HepG2 (cell line): ENCODE measurements around the gene FRMD4B. TPM values are rescaled to one million over a fixed set of nuclear protein-coding genes. Genes with fewer than 3 reads are reported as not detected.

ENCODE experiments used
- CAMTA2 ChIP-seq: sonication (generic); formaldehyde crosslinking; IDR thresholded peaks from 2 replicates; pipeline ENCODE4 v1.4.0; 2020; ENCODE audit warnings: mild to moderate bottlenecking, missing genetic modification reagents, borderline replicate concordance
- GLI4 ChIP-seq: sonication (generic); formaldehyde crosslinking; IDR thresholded peaks from 2 replicates; pipeline ENCODE4 v1.5.1; 2020; ENCODE audit warnings: missing genetic modification reagents, mild to moderate bottlenecking, moderate library complexity, borderline replicate concordance
- HNF4A ChIP-seq: sonication (generic); formaldehyde crosslinking; IDR thresholded peaks from 2 replicates; pipeline ENCODE4 v1.4.0; 2020; ENCODE audit warnings: missing genetic modification reagents
- SALL2 ChIP-seq: sonication (generic); formaldehyde crosslinking; IDR thresholded peaks from 2 replicates; pipeline ENCODE4 v1.8.1; 2023; ENCODE audit warnings: mild to moderate bottlenecking, missing genetic modification reagents, inconsistent platforms
- TARDBP ChIP-seq: sonication (generic); formaldehyde crosslinking; IDR thresholded peaks from 2 replicates; pipeline ENCODE4 v1.8.0; 2022; ENCODE audit warnings: mild to moderate bottlenecking, missing genetic modification reagents
- TBX2 ChIP-seq: sonication (generic); formaldehyde crosslinking; IDR thresholded peaks from 2 replicates; pipeline ENCODE4 v1.5.0; 2020; ENCODE audit warnings: missing genetic modification reagents, mild to moderate bottlenecking, borderline replicate concordance
- TOPORS ChIP-seq: sonication (generic); formaldehyde crosslinking; IDR thresholded peaks from 2 replicates; pipeline ENCODE4 v1.8.0; 2023; ENCODE audit warnings: mild to moderate bottlenecking, missing genetic modification reagents
- ZMYM3 ChIP-seq: sonication (generic); formaldehyde crosslinking; IDR thresholded peaks from 2 replicates; pipeline ENCODE4 v1.5.1; 2020; ENCODE audit warnings: mild to moderate bottlenecking, missing genetic modification reagents
- ZNF264 ChIP-seq: sonication (generic); formaldehyde crosslinking; IDR thresholded peaks from 2 replicates; pipeline ENCODE4 v1.4.0; 2020; ENCODE audit warnings: missing genetic modification reagents
- ZNF343 ChIP-seq: sonication (generic); formaldehyde crosslinking; IDR thresholded peaks from 2 replicates; pipeline ENCODE4 v1.4.0; 2020; ENCODE audit warnings: mild to moderate bottlenecking, missing genetic modification reagents
- ZNF431 ChIP-seq: sonication (generic); formaldehyde crosslinking; IDR thresholded peaks from 2 replicates; pipeline ENCODE4 v1.9.0; 2022; ENCODE audit warnings: missing genetic modification reagents, low read depth, mild to moderate bottlenecking, borderline replicate concordance
- ZNF782 ChIP-seq: sonication (generic); formaldehyde crosslinking; IDR thresholded peaks from 2 replicates; pipeline ENCODE4 v1.4.0; 2020; ENCODE audit warnings: missing genetic modification reagents, mild to moderate bottlenecking, borderline replicate concordance
- ZNF883 ChIP-seq: sonication (generic); formaldehyde crosslinking; IDR thresholded peaks from 2 replicates; pipeline ENCODE4 v1.5.1; 2020; ENCODE audit warnings: mild to moderate bottlenecking, missing genetic modification reagents; ENCODE audit errors: not compliant biosample characterization
- polyA plus RNA-seq, 8 experiments: library from polyadenylated mRNA; depleted of rRNA in 3 of 8; stranded (reverse) in 7 of 8; unstranded in 1 of 8; fragments of >200 nt; fragmentation: Illumina TruSeq in 4 of 8; extraction: Trizol in 4 of 8; gene quantifications; 2 replicates each; pipeline versions ENCODE4 v1.2.1 to v1.2.3, GENCODE V29; 2011 to 2016; ENCODE audit warnings: low read depth in 4 of 8, missing spikeins in 1 of 8, mixed read lengths in 1 of 8; ENCODE audit not compliant: insufficient read depth in 1 of 8
- total RNA-seq, 5 experiments: library from RNA; depleted of rRNA; stranded (reverse); fragments of >200 nt; fragmentation: Illumina TruSeq; extraction: Trizol; gene quantifications; 2 replicates each; pipeline ENCODE4 v1.2.3, GENCODE V29; 2016; ENCODE audit warnings: low read depth in 1 of 5
- TF ChIP-seq, protein P1 (sequence below): IDR thresholded peaks from 2 replicates; pipeline ENCODE4 v1.6.1; 2016; ENCODE audit warnings: low read depth
- TF ChIP-seq, protein P2 (sequence below): sonication (generic); formaldehyde crosslinking; IDR thresholded peaks from 2 replicates; pipeline ENCODE4 v1.5.0; 2020; ENCODE audit warnings: mild to moderate bottlenecking, missing genetic modification reagents
- TF ChIP-seq, protein P3 (sequence below): IDR thresholded peaks from 2 replicates; pipeline ENCODE4 v1.6.1; 2016; ENCODE audit warnings: low read depth, missing genetic modification reagents, missing compliant biosample characterization
- TF ChIP-seq, protein P4 (sequence below): sonication (generic); formaldehyde crosslinking; IDR thresholded peaks from 2 replicates; pipeline ENCODE4 v1.5.1; 2020; ENCODE audit warnings: mild to moderate bottlenecking, moderate library complexity, missing genetic modification reagents

The FRMD4B gene
- total and polyA plus RNA-seq, 2 of the 13 experiments (the other 11 are each of a cell fraction or from before 2014, with no cell fraction given) = 3.0 to 3.3 TPM

GRCh38 chr3:69306239-69307185 lies 79.4 kb downstream of the FRMD4B start (continued):
- no peak for TF ChIP-seq TBX2 (CRISPR knock-in tag)
- TF ChIP-seq CAMTA2 (CRISPR knock-in tag) = no peak
- TF ChIP-seq, protein P1, sequence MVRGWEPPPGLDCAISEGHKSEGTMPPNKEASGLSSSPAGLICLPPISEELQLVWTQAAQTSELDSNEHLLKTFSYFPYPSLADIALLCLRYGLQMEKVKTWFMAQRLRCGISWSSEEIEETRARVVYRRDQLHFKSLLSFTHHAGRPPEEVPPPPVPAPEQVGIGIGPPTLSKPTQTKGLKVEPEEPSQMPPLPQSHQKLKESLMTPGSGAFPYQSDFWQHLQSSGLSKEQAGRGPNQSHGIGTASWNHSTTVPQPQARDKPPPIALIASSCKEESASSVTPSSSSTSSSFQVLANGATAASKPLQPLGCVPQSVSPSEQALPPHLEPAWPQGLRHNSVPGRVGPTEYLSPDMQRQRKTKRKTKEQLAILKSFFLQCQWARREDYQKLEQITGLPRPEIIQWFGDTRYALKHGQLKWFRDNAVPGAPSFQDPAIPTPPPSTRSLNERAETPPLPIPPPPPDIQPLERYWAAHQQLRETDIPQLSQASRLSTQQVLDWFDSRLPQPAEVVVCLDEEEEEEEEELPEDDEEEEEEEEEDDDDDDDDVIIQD = no peak
- no peak for TF ChIP-seq TOPORS
- no peak for TF ChIP-seq HNF4A
- no peak for TF ChIP-seq ZNF883 (CRISPR knock-in tag)
- no peak for TF ChIP-seq ZNF264 (CRISPR knock-in tag)
- TF ChIP-seq GLI4 = no peak
- no peak for TF ChIP-seq ZNF431 (CRISPR knock-in tag)
- no peak for TF ChIP-seq TARDBP (CRISPR knock-in tag)
- TF ChIP-seq SALL2 (CRISPR knock-in tag) = peak; percentile 37; the same call in 1 of the 2 replicates
- TF ChIP-seq ZNF343 (CRISPR knock-in tag) = no peak
- TF ChIP-seq, protein P2, sequence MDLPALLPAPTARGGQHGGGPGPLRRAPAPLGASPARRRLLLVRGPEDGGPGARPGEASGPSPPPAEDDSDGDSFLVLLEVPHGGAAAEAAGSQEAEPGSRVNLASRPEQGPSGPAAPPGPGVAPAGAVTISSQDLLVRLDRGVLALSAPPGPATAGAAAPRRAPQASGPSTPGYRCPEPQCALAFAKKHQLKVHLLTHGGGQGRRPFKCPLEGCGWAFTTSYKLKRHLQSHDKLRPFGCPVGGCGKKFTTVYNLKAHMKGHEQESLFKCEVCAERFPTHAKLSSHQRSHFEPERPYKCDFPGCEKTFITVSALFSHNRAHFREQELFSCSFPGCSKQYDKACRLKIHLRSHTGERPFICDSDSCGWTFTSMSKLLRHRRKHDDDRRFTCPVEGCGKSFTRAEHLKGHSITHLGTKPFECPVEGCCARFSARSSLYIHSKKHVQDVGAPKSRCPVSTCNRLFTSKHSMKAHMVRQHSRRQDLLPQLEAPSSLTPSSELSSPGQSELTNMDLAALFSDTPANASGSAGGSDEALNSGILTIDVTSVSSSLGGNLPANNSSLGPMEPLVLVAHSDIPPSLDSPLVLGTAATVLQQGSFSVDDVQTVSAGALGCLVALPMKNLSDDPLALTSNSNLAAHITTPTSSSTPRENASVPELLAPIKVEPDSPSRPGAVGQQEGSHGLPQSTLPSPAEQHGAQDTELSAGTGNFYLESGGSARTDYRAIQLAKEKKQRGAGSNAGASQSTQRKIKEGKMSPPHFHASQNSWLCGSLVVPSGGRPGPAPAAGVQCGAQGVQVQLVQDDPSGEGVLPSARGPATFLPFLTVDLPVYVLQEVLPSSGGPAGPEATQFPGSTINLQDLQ (CRISPR knock-in tag) = no peak
- TF ChIP-seq ZMYM3 = no peak
- TF ChIP-seq ZNF782 (CRISPR knock-in tag) = no peak
- TF ChIP-seq, protein P3, sequence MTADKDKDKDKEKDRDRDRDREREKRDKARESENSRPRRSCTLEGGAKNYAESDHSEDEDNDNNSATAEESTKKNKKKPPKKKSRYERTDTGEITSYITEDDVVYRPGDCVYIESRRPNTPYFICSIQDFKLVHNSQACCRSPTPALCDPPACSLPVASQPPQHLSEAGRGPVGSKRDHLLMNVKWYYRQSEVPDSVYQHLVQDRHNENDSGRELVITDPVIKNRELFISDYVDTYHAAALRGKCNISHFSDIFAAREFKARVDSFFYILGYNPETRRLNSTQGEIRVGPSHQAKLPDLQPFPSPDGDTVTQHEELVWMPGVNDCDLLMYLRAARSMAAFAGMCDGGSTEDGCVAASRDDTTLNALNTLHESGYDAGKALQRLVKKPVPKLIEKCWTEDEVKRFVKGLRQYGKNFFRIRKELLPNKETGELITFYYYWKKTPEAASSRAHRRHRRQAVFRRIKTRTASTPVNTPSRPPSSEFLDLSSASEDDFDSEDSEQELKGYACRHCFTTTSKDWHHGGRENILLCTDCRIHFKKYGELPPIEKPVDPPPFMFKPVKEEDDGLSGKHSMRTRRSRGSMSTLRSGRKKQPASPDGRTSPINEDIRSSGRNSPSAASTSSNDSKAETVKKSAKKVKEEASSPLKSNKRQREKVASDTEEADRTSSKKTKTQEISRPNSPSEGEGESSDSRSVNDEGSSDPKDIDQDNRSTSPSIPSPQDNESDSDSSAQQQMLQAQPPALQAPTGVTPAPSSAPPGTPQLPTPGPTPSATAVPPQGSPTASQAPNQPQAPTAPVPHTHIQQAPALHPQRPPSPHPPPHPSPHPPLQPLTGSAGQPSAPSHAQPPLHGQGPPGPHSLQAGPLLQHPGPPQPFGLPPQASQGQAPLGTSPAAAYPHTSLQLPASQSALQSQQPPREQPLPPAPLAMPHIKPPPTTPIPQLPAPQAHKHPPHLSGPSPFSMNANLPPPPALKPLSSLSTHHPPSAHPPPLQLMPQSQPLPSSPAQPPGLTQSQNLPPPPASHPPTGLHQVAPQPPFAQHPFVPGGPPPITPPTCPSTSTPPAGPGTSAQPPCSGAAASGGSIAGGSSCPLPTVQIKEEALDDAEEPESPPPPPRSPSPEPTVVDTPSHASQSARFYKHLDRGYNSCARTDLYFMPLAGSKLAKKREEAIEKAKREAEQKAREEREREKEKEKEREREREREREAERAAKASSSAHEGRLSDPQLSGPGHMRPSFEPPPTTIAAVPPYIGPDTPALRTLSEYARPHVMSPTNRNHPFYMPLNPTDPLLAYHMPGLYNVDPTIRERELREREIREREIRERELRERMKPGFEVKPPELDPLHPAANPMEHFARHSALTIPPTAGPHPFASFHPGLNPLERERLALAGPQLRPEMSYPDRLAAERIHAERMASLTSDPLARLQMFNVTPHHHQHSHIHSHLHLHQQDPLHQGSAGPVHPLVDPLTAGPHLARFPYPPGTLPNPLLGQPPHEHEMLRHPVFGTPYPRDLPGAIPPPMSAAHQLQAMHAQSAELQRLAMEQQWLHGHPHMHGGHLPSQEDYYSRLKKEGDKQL (CRISPR knock-in tag) = no peak
- TF ChIP-seq, protein P4, sequence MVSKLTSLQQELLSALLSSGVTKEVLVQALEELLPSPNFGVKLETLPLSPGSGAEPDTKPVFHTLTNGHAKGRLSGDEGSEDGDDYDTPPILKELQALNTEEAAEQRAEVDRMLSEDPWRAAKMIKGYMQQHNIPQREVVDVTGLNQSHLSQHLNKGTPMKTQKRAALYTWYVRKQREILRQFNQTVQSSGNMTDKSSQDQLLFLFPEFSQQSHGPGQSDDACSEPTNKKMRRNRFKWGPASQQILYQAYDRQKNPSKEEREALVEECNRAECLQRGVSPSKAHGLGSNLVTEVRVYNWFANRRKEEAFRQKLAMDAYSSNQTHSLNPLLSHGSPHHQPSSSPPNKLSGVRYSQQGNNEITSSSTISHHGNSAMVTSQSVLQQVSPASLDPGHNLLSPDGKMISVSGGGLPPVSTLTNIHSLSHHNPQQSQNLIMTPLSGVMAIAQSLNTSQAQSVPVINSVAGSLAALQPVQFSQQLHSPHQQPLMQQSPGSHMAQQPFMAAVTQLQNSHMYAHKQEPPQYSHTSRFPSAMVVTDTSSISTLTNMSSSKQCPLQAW = no peak
